SW480 (cell line): ENCODE data around the gene GMPR2.
A peak's percentile ranks its signal among the peaks of the same experiment; 100 is the strongest.

Experiments
- DNase-seq: peaks from one replicate; pipeline ENCODE4 v3.0.0-alpha.2; 2016; ENCODE audit warnings: low spot score

Gene GMPR2

GRCh38 chr14:24268225-24268624 is 35.5 kb downstream of the GMPR2 start:
- DNase-seq: no peak

DNA sequence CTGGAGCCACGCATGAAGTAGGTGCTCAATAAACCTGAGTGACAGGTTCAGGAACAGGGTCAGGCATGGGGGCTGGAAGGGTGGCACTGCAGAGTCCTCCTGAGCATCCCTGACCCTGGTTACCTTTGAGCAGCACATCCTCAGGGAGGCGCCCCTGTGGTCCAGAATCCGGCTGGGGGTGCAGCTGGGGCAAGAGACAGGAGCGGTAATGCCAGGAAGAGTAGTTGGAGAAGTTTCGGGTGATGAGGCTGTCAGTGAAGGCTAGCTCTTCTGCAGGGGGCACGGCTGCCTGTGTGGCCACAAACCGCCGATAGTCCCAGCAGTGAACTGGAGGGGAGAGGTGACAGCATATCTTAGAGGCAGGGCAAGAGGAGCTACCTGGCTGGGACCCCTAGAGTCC is 36.6 kb downstream of the GMPR2 start:
- no peak for DNase-seq

- no peak for DNase-seq
Observed at GRCh38 chr14:24269910-24270536, 37.3 kb downstream of the GMPR2 start.

GRCh38 chr14:24270537-24271133 is 37.9 kb downstream of the GMPR2 start:
- no peak for DNase-seq

- DNase-seq: peak; percentile 90
Observed at GRCh38 chr14:24271134-24271833, 38.6 kb downstream of the GMPR2 start, which contains the start of gene RABGGTA. Gene RABGGTA, minus strand, starts transcription at chr14:24271597. Its CDS starts 482 bp downstream, at chr14:24271115.

- DNase-seq: no peak
Observed at GRCh38 chr14:24271834-24272263, 39.1 kb downstream of the GMPR2 start.

GRCh38 chr14:24272467-24272866 is 39.7 kb downstream of the GMPR2 start:
- no peak for DNase-seq

GRCh38 chr14:24273422-24273998 is 40.8 kb downstream of the GMPR2 start:
- peak; percentile 13 for DNase-seq

DNA sequence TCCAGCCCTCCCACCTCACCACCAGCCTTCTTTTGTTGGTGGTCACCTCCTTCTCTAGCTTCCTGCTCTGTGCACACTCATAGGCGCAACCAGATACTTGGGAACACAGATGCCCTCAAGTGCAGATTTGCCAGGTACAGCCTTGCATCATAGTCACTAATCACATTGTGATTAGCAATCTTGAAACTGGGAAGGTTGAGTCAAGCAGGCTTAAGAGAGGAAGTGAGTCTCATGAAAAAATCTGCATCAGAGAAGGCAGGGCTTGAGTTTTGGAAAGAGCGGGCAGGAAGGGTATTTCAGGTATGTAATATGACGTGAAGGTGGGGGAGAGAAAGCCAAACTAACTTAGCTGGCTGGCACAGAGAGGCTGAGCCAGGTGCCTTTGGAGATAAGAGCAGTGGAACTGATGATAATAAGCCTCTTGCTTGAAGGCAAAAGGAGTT is 41.4 kb downstream of the GMPR2 start:
- no peak for DNase-seq

GRCh38 chr14:24277071-24277470 is 44.3 kb downstream of the GMPR2 start:
- DNase-seq: no peak

DNA sequence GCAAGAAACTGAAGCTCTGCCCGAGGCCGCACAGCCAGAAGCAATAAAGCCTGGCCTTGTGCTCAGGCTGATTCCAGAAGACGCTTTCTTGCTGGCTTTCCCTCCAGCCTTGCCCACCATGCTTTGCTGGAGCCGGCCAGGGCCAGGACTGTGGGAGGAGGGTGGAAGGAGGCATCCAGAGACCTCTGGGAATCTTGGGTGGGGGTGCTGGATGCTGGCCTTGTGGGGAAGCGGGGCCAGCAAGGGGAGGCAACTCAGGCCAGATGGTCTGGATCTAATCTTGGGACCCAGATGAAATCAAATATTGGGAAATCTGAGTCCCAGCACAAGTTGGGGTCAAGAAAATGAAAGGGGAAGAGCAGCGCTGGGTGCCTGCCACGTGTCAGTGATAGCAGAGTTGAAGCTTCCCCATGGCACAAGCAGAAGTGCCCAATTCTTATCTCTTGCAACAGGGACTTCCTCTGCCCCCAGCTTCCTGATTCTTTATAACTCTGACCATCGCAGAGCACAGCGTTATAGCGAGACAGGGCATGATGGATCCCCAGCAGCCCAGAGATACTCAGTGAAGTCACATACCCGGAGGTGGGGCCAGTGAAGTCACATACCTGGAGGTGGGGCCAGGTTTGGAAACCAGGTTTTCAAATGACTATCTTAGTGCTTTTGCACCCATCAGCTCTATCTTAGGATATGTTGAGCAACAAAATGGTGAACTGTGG is 45.0 kb downstream of the GMPR2 start:
- DNase-seq: no peak

DNA sequence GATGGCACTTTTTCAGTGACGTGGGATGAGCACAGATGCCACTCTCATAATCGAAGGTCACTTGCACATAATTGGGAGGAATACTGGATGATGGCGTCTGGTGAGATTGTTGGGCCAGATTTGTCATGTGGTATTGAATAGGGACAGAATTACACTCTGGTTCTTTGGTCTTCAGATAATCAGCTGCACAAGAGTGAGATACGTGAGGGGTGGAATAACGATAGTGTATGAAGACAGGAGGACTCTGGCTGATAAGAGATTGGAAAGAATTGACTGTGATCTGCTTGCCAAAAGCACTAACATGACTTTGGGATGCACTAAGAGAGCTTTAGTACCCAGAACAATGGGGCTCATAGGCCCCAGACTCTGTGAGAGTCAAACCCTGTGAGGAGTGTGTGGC is 45.7 kb downstream of the GMPR2 start:
- DNase-seq: no peak

- peak; percentile 6 for DNase-seq
Observed at GRCh38 chr14:24279301-24280186, 46.8 kb downstream of the GMPR2 start.

GRCh38 chr14:24280797-24281460 is 48.2 kb downstream of the GMPR2 start:
- no peak for DNase-seq

DNA sequence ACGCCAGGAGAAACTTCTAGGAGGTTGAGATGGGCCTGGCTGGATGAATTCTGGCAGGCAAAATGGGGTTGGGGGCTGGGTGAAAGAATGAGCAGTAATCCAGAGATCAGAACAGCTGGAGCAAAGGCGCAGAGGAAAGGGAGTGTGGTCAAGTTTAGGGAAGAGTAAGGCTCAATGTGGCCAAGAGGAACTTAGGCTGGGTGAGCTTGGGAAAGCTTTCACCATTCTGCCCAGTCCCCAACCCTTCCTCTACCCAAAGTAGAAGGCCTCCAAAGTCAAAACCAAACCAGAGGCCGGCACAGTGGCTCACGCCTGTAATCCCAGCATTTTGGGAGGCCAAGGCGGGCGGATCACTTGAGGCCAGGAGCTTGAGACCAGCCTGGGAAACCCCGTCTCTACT is 48.9 kb downstream of the GMPR2 start:
- no peak for DNase-seq

- DNase-seq: no peak
Observed at GRCh38 chr14:24282736-24283135, 50.0 kb downstream of the GMPR2 start.

- no peak for DNase-seq
Observed at GRCh38 chr14:24283796-24284460, 51.2 kb downstream of the GMPR2 start.

- DNase-seq: no peak
Observed at GRCh38 chr14:24284501-24285035, 51.8 kb downstream of the GMPR2 start.

DNA sequence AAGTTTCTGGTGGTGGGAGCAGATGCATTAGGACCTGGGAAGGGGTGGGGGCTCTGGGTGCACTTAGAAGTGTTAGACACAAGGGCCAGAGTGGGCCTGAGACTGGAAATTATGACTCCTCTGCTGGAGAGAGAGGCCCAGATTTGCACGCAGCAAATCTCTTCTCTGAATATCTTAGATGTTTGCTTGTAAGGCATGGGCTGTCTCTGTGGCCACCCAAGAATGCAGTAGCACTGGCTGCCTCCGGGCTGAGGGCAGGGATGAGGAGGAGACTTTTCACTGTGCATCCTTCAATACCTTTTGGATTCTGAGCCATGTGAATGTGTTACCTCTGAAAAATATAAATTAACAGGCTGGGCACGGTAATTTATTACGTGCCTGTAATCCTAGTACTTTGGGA is 52.6 kb downstream of the GMPR2 start:
- DNase-seq: no peak

DNA sequence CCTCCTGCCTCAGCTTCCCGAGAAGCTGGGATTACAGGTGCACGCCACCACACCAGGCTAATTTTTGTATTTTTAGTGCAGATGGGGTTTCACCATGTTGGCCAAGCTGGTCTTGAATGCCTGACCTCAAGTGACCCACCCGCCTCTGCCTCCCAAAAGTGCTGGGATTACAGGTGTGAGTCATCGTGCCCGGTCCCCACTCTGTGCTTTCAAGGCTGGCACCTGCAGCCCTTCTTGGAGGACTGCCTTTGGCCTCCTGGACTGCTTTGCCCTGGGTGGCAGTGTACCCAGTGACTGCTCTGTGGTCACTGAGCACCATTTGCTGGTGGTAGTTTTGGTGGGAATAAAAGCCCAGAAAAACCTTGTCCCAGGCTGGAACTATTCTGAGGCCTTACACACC is 54.3 kb downstream of the GMPR2 start:
- DNase-seq: no peak
